HG03571 (cell line): ENCODE results near the gene EXOC3.

Source experiments
- ATAC-seq: cut with Tn5 transposase; IDR thresholded peaks from one replicate; pipeline ENCODE4 v1.9.1; 2021; ENCODE audit not compliant: unreplicated experiment

EXOC3 gene

DNA sequence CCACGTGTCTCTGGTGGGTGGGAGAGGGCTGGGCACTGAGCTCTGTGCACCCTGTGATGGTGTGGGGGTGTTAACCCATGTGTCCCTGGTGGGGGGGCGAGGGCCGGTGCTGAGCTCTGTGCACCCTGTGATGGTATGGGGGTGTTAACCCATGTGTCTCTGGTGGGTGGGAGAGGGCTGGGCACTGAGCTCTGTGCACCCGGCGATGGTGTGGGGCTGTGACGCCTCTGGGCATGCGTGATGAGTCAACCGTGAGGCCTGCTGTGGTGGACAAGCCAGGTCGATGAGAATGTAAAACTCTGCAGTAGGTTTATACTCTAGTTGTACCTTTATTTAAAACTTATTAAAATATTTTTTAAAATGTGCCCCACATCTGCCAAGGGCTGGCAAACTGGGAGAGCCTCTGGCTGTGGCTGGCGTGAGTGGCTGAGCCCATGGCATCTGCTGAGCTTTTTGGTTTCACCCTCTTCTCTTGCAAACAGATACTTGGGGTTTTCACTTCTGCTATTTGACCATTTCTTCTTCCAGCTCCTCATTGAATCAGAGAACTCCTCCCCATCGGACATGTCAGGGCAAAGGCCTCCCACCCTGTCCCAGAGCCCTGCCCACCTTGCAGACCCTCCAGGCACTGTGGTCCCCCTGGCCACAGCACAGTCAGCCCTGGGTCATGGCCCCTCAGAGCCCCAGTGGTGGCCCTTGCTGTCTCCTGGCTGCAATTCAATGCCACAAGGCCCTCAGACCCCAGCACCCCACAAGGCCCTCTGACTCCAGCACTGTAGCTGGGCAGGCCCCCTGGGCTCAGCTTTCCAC is 18.5 kb upstream of the EXOC3 start:
- peak; percentile 88 for ATAC-seq

DNA sequence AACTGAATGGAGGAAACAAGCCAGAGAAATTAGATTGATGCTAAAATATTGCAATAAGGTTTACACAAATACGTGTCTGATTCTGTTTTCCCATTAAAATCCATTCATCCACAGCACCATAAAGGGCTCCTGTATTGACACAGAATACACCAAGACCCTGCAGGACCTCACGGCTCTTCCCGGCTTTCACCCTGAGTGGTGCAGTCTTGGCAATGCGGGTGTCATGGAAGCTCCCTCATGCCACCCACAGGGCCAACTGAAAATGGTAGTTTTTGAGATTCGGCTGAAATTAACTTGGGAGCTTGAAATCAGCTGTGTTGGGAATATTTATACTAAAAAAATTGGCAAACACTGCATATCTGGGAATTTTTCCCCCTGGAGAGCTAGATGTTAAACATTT is 17.3 kb upstream of the EXOC3 start:
- ATAC-seq, result no peak

DNA sequence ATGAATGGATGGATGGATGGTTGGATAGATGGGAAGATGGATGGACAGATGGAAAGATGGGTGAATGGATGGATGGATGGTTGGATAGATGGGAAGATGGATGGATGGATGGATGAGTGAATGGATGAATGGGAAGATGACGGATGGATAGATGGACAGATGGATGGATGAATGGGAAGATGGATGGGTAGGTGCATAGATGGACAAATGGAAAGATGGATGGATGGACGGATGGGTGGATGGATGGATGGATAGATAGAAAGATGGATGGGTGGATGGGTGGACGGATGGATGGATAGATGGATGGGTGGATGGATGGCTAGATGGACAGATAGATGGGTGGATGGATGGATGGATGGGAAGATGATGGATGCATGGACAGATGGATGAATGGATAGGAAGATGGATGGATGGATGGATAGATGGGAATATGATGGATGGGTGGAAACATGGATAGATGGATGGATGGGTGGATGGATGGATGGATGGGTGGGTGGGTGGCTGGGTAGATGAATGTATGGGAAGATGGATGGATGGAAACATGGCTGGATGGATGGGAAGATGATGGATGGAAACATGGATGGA is 16.5 kb upstream of the EXOC3 start:
- no peak for ATAC-seq

DNA sequence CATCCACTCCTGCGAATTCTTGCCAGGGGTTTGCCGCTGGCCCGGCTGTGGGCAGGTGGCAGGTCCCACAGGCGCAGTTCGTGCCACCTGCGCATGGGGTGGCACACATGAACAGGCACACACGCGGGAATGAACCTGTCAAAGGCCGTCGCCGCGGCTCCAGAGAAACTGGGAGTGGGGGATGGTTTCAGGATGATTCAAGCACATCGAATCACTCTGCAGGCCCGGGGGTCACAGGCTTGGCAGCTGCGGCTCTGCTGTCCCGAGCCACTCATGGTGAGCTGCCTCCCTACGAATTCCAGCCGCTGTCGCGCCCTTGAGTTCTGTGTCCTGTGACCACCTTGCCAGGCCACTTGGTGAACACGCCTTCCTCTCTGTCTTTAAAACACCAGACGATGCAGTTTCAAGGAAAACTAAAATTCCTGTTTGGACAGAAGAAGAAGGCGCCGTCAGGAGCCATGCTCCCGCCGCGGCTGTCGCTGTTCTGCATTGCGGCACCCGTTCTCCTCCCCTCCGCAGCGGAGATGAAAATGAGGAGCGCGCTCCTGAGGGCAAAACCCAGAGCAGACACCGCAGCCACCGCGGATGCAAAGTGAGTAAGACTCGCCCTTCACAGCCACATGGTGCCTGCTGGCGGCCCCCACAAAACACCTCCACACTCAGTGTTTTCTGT is 15.4 kb upstream of the EXOC3 start:
- ATAC-seq, result no peak

DNA sequence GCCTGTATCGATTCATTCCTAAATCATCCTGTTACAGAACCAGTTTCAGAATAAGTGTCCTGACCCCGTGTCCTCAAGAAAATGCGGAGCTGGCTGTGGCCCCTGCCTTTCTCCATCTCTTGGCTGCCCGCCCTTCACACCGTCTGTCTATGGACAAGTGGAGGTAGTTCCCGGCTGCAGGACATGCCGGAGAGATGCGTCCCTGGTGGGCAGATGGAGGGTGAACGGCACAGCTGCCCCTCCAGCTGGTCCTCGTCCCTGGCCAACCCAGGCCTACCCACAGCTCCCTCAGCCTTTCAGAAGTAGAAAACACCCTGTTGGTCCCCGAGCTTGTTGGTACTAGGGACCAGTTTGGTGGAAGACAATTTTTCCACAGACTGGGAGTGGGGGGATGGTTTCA is 14.8 kb upstream of the EXOC3 start:
- ATAC-seq, result no peak

DNA sequence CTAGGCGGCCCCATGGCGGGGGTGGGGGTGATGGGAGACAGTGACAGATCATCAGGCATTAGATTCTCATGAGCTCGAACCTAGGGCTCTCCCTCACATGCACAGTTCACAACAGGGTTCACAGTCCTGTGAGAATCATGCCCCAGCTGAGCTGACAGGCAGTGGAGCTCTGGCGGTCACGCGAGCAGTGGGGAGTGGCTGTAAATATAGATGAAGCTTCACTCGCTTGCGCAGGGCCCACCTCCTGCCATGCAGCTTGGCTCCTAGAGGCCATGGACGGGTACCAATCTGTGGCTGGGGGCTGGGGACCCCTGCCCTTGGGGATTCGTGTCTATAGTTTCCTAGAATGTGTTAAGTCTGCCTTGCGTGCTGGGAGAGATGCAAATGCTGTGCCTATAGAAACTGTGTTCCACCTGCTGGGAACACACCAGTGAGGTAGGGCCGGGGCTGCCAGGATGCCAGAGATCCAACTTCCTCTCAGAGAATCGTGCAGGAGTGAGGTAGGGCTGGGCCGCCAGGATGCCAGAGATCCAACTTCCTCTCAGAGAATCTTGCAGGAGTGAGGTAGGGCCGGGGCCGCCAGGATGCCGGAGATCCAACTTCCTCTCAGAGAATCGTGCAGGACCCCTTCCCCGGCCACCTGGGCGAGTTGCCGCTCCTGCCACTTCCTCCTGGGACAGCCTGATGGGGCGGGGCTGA is 14.1 kb upstream of the EXOC3 start:
- ATAC-seq, result no peak

DNA sequence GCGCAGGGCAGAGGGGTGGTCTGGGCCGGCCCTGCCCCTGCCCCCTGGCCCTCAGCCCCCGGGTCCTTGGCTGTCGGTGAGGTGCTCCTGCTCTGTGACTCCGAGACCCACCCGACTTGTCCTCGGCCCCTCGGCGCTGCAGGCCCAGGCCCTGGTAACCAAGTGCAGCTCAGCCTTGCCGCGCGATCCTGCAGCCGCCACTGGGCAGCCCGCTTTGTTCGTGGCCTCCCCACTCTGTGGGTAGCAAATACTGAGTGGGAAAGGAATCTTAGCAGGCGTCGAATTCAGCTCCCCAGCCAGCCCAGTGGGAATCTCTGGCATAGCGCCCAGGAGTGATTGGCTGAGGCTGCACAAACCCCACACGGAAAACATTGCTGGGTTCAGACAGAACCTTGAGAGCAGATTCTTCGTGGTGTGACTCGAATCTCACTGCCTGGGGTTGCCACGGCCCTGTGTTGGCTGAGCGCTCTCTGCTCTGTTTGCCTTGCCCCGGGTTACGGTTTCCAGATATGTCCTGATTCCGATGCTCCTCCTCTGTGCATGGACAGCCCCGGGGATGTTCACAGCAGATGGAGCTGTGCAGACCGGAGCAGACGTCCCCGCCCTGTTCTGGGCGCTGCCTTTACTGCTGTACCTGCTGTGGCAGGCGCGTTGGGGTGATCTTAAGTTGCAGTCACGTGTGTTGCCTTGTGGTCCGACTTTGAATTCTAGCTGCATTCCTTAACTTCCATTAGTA is 13.4 kb upstream of the EXOC3 start:
- no peak for ATAC-seq

DNA sequence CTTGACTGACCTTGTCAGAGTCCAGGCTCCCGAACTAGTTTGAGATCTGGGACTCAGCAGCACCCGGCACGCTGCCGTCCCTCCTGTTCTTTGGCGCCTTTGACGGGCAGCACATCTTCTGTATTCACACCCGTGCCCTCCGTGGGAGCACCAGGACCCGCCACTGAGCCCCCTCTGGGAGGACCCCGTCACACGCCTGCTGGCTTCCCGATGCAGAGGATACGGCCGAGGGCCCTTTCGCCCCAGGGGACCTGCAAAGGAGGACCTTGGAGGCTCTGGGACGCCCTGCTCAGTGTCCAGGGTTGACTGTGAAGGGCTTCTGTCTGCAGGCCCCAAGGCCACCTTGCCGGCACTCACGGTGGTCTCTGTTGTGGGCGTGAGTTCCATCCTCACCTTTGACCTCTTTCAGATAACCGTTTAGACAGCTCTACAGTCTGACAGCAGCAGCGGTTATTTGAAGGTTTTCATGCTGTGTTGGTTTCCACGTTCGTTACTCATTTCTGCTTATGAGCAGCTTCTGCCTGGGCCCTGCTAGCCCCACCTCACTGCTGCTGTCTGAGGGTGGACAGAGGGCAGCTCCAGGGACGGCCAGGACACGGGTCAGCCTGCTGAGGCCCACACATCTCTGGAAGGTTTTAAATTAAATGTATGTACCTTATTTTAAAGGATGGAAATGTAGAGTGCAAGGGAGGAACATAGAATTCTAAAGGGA is 12.6 kb upstream of the EXOC3 start:
- no peak for ATAC-seq

DNA sequence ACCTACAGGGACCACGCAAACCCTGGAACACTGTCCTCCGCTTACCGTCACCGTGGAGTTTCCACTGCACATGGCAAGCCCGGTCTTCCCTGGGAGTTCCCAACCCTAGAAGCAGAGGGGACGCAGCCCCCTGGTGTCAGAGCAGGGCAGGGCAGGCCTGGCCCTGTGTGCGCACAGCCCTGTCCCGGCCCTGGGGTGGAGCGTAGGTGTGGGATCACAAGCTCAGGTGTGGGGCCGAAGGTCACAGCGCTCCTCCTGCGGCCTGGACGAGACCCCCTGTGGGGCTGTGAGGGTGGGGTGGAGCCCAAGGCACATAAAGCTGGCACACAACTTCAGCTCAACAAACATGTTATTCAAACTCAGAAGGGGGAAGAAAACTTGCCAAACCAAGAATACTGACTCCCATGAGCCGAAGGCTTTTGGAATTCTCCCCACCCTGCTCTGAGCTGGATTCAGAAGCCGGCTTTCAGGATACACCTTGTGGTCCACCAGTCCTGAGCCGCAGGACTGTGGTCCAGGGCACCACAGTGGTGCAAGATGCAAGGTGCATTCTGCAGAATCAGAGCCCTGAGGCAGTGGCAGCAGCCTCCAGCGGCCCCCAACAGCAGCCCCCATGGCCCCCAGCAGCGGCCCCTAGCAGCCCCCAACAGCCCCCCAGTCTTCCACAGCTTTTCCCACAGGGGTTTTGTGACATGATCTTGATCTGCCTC is 11.8 kb upstream of the EXOC3 start:
- ATAC-seq, result peak; percentile 68

DNA sequence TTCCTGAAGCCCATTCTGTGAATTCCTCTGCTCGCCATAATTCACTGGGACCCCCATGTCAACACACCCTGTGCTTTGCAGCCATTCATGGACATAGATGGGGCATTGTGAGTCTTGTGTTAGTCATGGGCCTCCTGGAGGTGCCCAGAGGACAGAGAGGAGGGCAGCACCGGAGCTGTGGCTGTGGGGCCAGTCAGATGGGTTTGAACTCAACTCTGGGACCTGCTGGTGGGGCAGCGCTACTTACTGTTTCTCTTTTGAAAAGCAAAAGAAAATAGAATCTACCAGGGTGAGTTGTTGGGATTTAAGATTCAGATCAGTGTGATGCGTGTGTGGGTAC is 11.3 kb upstream of the EXOC3 start:
- no peak for ATAC-seq

DNA sequence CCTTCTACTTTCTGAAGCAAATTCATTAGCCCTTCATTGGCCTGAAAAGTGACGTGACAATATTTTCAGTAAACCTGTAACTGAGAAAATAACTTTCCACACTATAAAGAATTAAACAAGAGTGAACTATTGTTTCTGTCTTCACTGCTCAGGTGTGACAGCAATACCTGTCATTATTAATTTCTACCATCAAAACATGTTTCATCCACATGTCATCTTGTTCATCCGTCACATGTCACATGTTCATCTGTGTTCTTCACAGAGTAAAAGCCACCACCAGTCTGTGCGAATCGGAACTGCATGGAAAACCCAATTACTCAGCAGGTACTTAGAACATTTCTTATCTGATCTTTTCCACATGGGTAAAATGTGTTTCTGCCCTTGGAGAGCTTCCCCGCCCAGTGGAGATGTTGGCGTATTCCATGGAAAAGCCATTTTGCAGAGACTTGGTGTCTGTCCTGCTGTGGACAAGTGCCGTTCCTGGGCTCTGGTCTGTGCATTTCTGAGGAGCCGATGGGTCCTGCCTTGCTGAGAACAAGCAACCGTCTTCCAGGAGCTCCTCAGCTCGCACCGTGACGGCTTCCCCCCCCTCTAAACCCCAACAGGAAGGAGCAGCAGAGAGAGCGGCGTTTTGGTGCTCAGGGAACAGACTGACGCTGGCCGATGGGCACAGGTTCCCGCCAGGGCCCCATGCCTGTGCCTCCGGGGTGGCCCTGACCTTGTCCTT is 10.6 kb upstream of the EXOC3 start:
- ATAC-seq, result no peak

DNA sequence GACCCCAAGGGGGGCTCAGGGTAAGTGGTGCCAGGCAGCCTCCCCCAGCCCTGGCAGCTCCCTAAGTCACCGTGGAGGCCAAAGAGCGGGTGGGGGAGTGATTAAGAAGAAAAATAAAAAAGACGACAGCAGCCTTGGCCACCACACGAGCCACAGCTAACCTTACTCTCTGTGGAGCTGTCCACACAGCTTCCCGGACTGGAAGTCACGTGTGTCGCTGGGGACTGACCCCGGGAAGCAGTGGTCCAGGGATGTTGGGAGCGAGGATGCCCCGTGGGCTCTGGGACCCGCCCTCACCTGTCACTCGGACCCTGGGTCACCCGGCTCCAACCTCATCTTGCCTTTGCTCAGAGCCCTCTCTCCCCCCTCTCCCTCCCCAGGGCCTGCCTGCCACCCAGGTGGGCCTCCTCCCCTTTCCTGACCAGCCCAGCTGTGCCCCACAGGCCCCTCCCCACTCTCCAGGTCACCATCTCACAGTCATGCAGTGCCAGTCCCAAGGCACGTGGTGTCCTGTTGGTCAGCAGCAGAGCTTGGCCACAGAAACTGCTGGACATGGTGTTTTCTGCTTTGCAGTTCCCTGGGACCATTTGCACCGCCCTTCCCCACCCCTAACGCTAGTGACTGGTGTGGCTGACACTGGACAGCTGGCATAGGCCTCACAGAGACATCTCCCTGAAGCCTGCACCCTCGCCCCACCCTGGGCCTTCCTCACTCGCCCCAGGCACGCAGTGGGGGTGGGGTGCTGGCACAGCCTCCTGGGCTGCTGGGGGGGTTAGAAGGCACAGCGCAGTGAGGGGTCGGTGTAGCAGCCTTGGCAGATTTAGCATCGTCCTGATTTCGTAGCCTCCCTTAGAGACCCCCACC is 9.8 kb upstream of the EXOC3 start:
- no peak for ATAC-seq

DNA sequence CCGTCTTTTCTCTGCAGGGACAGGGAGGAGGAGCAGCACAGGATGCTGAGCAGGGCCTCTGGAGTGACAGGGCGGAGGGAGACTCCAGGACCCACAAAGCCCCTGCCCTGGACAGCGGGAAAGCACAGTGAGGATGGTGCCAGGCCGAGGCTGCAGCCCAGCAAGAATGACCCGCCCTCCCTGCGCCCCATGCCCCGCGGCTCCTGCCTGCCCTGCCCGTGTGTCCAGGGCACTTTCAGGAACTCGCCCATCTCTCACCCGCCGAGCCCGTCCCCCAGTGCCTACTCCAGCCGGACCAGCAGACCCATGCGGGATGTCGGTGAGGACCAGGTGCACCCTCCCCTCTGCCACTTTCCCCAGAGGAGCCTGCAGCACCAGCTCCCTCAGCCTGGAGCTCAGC is 9.1 kb upstream of the EXOC3 start:
- ATAC-seq, result no peak

DNA sequence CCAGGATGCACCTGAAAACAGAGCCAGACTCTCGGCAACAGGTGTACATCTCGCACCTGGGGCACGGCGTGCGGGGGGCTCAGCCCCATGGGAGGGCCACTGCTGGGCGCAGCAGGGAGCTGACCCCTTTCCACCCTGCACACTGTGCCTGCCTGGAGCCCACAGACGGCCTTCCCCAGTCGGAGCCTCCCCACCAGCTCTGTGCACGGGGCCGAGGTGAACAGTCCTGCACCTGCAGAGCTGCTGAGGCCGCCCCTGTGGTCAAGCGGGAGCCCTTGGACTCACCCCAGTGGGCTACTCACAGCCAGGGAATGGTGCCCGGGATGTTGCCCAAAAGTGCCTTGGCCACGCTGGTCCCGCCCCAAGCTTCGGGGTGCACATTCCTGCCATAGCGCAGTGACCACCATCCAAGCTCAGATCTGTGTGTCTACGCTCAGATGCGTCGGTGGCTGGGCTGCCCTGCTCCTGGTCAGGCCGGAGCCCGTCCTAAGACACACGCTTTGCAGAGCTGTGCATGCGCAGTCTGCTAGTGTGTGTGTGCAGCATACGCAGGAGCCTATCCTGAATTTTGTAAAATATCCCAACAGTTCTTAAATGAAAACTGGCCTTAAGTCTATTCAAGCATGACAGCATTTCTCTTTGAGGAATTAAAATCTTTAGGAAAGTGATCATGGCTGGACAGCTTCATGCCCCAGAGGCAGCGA is 8.4 kb upstream of the EXOC3 start:
- ATAC-seq, result no peak

DNA sequence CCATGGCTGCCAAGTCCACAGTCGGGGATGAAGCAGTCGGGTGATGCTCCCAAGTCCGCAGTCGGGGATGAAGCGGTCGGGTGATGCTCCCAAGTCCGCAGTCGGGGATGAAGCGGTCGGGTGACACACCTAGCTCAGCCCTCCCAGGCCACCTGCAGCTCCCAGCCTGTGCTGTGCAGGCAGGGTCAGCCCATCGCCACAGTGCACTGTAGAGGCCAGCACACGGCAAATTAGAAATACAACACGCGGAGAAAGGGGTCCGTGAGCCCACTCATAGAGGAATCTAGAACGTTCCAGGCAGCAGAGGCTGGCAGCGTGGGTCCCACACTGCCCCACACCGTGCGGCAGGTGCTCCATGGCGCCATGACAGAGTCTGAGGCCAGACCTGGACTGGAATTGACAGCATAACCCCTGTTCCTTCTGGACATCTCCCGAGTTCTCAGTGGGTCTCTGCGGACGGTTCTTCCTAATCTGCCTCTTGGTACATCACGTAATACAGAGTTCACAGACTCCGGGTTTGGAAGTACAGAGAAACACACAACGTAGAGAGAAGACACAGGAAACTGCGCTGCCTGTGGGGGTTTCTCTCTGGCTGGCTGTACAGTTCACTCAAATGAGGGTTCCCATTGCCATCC is 7.7 kb upstream of the EXOC3 start:
- no peak for ATAC-seq

DNA sequence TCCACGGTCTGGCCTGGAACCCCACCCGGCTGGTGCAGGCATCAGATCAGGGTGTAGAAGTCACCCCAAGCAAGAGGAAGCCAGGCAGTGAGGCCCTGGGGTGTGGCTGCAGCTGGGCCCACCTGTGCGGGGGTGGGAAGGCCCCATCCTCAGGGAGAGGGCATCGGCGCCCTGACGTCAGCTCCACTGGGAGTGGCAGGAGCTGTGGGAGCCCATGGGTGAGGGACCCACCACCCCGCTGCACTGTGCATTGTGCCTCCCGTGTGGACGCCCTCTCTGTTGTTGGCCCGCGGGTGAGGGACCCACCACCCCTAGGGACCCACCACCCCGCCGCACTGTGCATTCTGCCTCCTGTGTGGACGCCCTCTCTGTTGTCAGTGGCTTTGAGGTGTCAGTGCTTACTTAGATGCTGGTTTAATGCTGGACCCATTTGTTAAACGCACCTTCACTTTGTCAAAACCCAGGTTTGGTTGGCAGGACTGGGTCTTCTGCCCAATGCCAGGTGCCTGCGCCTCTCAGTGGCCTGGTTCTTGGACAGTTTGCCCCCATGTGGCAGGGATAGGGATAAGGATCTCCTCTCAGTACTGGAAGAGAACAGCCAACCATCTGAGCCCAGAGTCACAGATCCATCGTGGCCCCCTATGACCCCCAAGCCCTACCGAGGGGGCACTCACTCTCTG is 6.9 kb upstream of the EXOC3 start:
- no peak for ATAC-seq

DNA sequence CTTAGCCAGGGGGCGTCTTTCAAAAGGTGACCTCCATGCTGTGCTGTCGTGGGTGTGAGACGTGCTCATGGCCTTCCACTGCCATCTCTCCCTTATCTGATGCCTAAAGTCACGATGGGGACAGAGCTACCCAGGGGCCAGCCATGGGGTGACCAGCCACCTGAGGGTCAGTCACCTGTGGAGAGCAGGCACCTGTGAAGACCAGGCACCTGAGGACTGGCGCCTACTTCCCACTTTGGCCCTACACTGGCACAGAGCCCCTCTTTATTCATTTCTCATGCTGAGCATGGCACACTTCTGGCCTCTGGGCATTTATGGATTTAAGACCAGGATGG is 6.4 kb upstream of the EXOC3 start:
- ATAC-seq, result no peak
